Subcutaneous adipose tissue (tissue), 4 donors: ENCODE data around the gene TSFM. TPM values are rescaled to one million over a fixed set of nuclear protein-coding genes. Genes with fewer than 3 reads are reported as not detected.

Experiments used
- CTCF ChIP-seq: fragments of 450-650 bp; IDR thresholded peaks from one replicate; pipeline ENCODE4 v1.5.1; 2016; ENCODE audit warnings: low read depth, mild to moderate bottlenecking, control low read depth, antibody characterized with exemption, moderate library complexity
- total RNA-seq, 4 donors: library from RNA; depleted of rRNA; stranded (reverse); fragments of >200 nt; gene quantifications; one replicate each; pipeline ENCODE4 v1.1.0, GENCODE V29; 2016

The TSFM gene
- total RNA-seq, 4 donors from 2014 or later = 16.7 to 26.0 (median 22.9) TPM

GRCh38 chr12:57793920-57794319, 11.3 kb downstream of the TSFM start:
- TF ChIP-seq CTCF = no peak

GRCh38 chr12:57795354-57795753, 12.8 kb downstream of the TSFM start:
- no peak for TF ChIP-seq CTCF

GRCh38 chr12:57796996-57797395, 14.4 kb downstream of the TSFM start:
- no peak for TF ChIP-seq CTCF

- no peak for TF ChIP-seq CTCF
Measured at GRCh38 chr12:57797933-57798332, 15.3 kb downstream of the TSFM start.

- TF ChIP-seq CTCF = no peak
Measured at GRCh38 chr12:57800965-57801364, 18.4 kb downstream of the TSFM start.

GRCh38 chr12:57802607-57803006, 20.0 kb downstream of the TSFM start:
- no peak for TF ChIP-seq CTCF

GRCh38 chr12:57803319-57803893, 20.8 kb downstream of the TSFM start:
- TF ChIP-seq CTCF = no peak
